Measurements from ENCODE around the gene COL8A1. TPM values are rescaled to one million over a fixed set of nuclear protein-coding genes. Genes with fewer than 3 reads are reported as not detected.

COL8A1 gene
- total RNA-seq, 2 experiments from 2014 or later: not detected

DNA sequence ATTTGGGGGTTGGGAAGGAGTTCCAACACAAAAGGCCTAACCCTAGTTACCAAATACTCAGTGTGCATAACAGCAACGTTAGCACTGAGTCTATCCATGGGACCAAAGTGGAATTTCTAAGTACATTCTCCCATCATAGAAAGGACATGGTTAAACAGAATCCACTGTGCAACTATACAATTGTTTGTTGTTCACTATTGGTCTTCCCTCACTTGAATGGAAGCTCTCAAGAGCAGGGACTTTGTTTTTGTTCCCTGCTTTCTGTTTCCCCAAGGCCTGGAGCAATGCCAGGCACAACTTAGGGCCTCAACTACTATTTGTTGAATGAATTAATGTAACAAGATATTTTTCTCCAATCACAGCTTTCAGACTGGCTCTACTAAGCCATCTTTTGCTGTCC is 25.6 kb downstream of the COL8A1 start:
- ATAC-seq (ENCODE audit: poor library complexity) (no peak), DNase-seq (no peak)
- Mint-ChIP-seq H3K4me3 (no peak overlapping the region), H3K9me3 (no peaks in the 10 kb centered on the region), H3K4me1 (ENCODE audit: low read depth) (no peaks in the 10 kb centered on the region), H3K27me3 (peaks cover 15% of the 10 kb centered on the region), H3K27ac (no peak overlapping the region), H3K36me3 (ENCODE audit: low read depth) (no peaks in the 10 kb centered on the region)
- no peaks in the 10 kb centered on the region for H3K9me3 ChIP-seq (ENCODE audit: control insufficient read depth in 1 of 2, insufficient read depth in 1 of 2, low read length in 2 of 2)
- TF ChIP-seq, protein P1, sequence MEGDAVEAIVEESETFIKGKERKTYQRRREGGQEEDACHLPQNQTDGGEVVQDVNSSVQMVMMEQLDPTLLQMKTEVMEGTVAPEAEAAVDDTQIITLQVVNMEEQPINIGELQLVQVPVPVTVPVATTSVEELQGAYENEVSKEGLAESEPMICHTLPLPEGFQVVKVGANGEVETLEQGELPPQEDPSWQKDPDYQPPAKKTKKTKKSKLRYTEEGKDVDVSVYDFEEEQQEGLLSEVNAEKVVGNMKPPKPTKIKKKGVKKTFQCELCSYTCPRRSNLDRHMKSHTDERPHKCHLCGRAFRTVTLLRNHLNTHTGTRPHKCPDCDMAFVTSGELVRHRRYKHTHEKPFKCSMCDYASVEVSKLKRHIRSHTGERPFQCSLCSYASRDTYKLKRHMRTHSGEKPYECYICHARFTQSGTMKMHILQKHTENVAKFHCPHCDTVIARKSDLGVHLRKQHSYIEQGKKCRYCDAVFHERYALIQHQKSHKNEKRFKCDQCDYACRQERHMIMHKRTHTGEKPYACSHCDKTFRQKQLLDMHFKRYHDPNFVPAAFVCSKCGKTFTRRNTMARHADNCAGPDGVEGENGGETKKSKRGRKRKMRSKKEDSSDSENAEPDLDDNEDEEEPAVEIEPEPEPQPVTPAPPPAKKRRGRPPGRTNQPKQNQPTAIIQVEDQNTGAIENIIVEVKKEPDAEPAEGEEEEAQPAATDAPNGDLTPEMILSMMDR (IDR thresholded peaks at IDR 0.05): no peak
- CTCF ChIA-PET: no interaction called here
- POLR2A ChIA-PET: no interaction called here
- no peaks in the 10 kb centered on the region for H3K4me1 ChIP-seq (ENCODE audit: insufficient read depth, low read length)
- no peak overlapping the region for H3K4me3 ChIP-seq (ENCODE audit: low read length)
- H3K27ac ChIP-seq (ENCODE audit: low read depth in 1 of 2, low read length in 2 of 2): no peak overlapping the region
- H3K27me3 ChIP-seq (ENCODE audit: control insufficient read depth in 1 of 2, insufficient read depth in 2 of 2, low read length in 2 of 2): peaks cover 0 to 5% of the 10 kb centered on the region in 2 experiments
- H3K36me3 ChIP-seq (ENCODE audit: insufficient read depth, low read length): no peaks in the 10 kb centered on the region
- intact Hi-C loops (cut with DNase I, micrococcal nuclease): no loop called here

DNA sequence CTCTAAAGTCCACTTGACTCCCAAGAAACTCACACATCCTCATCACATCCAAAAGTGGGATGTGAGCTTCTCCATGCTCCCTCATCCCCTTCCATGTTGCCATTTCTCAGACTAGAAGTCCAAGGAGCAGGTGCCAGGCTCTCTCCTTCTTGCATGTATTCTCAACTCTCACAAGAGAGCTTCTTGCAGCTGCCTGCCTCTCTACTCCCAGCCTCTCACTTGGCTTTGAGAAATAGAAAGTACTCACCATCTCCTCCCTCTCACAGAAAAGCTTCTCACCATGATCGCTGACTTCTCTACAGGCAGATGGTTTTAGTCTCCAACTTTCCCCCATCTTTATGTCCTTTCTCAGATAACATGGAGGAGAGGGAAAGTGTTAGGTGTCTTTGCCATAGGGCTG is 26.6 kb downstream of the COL8A1 start:
- DNase-seq (no peak), ATAC-seq (ENCODE audit: poor library complexity) (no peak)
- Histone ChIP-seq H3K9me3 (ENCODE audit: control insufficient read depth in 1 of 2, insufficient read depth in 1 of 2, low read length in 2 of 2) (no peaks in the 10 kb centered on the region), H3K4me1 (ENCODE audit: insufficient read depth, low read length) (no peaks in the 10 kb centered on the region), H3K4me3 (ENCODE audit: low read length) (no peak overlapping the region), H3K36me3 (ENCODE audit: insufficient read depth, low read length) (no peaks in the 10 kb centered on the region), H3K27me3 (ENCODE audit: control insufficient read depth in 1 of 2, insufficient read depth in 2 of 2, low read length in 2 of 2) (peaks cover 0 to 5% of the 10 kb centered on the region in 2 experiments), H3K27ac (ENCODE audit: low read depth in 1 of 2, low read length in 2 of 2) (no peak overlapping the region)
- intact Hi-C loops (cut with DNase I, micrococcal nuclease): no loop called here
- TF ChIP-seq, protein P1 (IDR thresholded peaks at IDR 0.05): no peak
- ChIA-PET POLR2A (no interaction called here), CTCF (no interaction called here)
- no peak overlapping the region for H3K4me3 Mint-ChIP-seq
- no peaks in the 10 kb centered on the region for H3K36me3 Mint-ChIP-seq (ENCODE audit: low read depth)
- H3K27ac Mint-ChIP-seq: no peak overlapping the region
- peaks cover 12% of the 10 kb centered on the region for H3K27me3 Mint-ChIP-seq
- H3K4me1 Mint-ChIP-seq (ENCODE audit: low read depth): no peaks in the 10 kb centered on the region
- H3K9me3 Mint-ChIP-seq: peaks cover 2% of the 10 kb centered on the region

DNA sequence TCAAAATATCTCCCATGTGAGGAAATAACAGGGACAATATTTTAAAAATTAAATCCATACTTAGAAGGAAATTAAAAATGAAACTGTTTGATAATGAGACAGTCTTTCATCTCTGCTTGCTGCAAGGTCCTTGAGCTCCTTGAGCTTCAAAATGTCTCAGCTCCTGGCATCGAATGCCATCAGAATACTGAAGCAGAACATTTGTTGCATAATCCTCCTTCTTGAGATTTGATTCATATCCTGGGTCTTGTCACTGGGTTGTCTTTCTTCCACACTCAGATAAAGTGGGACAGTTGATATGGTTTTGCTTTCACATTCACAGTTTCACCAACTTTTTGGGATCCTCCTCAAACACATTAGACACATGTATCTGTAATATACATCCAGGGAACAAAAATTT is 27.8 kb downstream of the COL8A1 start:
- Histone ChIP-seq H3K27me3 (ENCODE audit: control insufficient read depth in 1 of 2, insufficient read depth in 2 of 2, low read length in 2 of 2) (peaks cover 0 to 5% of the 10 kb centered on the region in 2 experiments), H3K27ac (ENCODE audit: low read depth in 1 of 2, low read length in 2 of 2) (no peak overlapping the region), H3K9me3 (ENCODE audit: control insufficient read depth in 1 of 2, insufficient read depth in 1 of 2, low read length in 2 of 2) (no peaks in the 10 kb centered on the region), H3K4me3 (ENCODE audit: low read length) (no peak overlapping the region), H3K36me3 (ENCODE audit: insufficient read depth, low read length) (no peaks in the 10 kb centered on the region), H3K4me1 (ENCODE audit: insufficient read depth, low read length) (no peaks in the 10 kb centered on the region)
- TF ChIP-seq, protein P1 (IDR thresholded peaks at IDR 0.05): no peak
- Mint-ChIP-seq H3K4me3 (no peak overlapping the region), H3K9me3 (peaks cover 2% of the 10 kb centered on the region), H3K27ac (no peak overlapping the region), H3K27me3 (peaks cover 18% of the 10 kb centered on the region), H3K36me3 (ENCODE audit: low read depth) (no peaks in the 10 kb centered on the region), H3K4me1 (ENCODE audit: low read depth) (no peaks in the 10 kb centered on the region)
- ATAC-seq (ENCODE audit: poor library complexity) (no peak), DNase-seq (no peak)
- CTCF ChIA-PET: no interaction called here
- intact Hi-C loops (cut with DNase I, micrococcal nuclease): no loop called here
- POLR2A ChIA-PET: no interaction called here

Measured in CD4-positive, alpha-beta T cell (primary cell).